CD4-positive, alpha-beta T cell treated with Interleukin-12 subunit alpha and Interleukin-12 subunit beta, for 1 hour (primary cell): ENCODE data around the gene DCDC1.

Experiments
- DNase-seq: peaks from one replicate; pipeline ENCODE4 v3.0.0-alpha.2; 2020

Gene DCDC1

GRCh38 chr11:30823119-30823518 is 546.4 kb downstream of the DCDC1 start:
- DNase-seq = no peak

GRCh38 chr11:30821438-30821965 is 548.0 kb downstream of the DCDC1 start:
- no peak for DNase-seq

DNA sequence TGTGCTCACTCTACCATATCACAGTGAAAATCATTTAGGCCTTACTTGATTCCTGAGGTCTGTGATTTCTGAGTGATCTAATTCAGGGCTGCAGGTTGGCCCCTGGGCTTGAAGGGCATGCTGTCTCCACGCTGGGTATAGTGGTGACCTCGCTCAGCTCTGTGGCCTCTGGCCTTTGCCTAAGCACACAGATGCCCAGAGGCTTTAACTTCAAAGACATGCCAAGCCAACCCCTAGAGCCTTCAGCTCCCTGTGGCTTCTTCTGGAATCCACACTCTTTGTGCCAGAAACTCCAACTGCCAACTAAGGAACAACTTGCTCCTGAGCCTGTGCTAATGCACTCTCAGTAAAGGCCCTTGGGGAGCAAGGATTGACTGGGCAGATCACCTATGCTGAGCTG is 550.8 kb downstream of the DCDC1 start:
- DNase-seq = no peak

- no peak for DNase-seq
Measured at GRCh38 chr11:30816959-30817880, 552.3 kb downstream of the DCDC1 start.

DNA sequence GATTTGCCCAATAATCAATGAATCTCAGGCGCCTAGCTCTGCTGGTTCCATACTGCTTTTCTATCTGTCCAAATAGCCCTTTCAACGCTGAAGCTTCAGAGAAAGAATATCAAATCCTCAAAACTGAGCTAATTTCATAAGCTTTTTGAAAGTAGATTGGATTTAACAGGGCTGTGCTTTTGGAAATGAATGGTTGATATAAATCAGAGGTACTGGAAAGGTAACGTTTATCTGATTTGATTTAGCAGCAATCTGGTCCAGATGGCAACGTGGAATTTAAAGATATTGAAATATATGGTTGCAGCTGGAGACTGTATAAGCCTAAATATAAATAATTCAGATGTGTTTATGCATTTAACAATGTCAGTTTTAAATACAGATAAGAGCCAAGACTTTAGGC is 553.9 kb downstream of the DCDC1 start:
- DNase-seq = no peak

- no peak for DNase-seq
Measured at GRCh38 chr11:30814737-30815136, 554.8 kb downstream of the DCDC1 start.
